ENCODE results near the gene DNAI1.

DNAI1 gene

DNA sequence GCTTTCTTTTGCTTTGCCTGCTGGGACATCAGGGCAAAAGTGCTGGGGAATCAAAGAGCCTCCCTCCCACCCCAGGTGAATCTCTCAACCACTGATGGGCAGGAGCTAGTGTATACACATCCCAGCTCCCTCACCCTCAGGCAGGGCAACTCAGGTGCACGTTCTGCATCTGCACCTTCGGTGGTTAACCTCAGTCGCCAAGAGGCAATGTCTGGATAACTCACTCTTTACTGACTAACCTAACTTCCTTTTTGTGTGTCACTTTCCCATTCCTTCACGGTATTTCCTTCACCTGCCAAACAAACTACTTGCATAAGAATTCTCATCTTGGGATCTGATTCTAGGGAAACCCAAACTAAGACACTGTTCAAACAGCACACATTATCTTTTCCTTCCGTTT lies 104.7 kb downstream of the DNAI1 start:
- no peak for DNase-seq

DNA sequence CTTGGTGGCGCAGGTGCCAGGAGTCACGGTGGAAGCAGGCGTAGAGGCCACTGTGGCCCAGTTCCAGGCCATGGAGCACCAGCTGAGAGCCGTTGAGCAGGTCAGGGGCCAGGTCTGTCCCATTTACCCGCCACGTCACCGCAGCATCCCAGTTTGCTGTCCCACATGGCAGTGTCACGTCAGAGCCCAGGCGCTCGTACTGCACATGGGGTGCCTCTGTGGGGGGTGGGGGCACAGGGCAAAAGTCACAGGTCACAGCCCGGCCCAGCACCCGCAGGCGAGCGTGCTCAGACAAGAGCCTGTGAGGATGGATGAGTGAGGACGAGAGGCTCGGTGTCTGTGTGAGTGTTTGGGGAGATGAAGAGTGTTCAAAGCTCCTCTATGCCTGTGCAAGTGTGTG lies 106.0 kb downstream of the DNAI1 start:
- DNase-seq: no peak

DNA sequence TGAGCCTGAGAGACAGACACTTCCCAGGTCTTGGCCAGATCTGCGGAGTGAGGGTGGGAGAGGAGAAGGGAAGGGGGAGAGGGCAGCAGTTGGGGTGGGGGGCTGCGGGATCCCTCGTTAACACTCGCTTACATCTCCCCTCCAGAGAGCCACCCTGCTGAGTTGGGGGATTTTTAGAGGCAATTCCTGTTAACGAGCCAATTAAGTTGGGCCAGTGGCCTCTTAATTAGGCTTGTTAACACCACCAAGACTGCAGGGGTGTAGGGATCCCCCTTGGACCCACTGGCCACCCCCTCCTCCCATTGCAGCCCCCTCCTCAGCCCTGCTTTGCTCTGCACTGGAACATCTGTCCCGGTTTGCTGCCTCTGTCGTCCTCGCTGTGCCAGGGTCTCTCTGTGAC lies 107.3 kb downstream of the DNAI1 start:
- no peak for DNase-seq

DNA sequence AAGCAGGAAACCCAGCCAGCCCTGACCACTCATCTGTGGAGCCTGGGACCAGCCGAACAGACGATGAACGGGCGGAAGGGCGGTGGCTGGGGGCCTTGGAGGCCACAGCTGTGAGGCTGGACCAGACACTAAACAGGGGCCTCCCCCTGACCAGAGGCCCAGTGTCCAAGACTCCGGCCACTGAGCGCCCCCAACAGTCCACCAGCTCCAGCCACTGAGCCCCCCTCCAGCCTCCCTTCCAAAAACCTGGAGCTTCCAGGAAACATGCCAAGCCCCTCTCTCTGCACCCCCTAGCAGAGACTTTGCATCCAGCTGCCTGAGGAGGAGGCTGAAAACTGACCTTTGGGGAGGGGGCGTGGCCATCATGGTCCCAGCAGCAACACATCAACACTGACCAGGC lies 107.7 kb downstream of the DNAI1 start:
- DNase-seq: no peak

DNA sequence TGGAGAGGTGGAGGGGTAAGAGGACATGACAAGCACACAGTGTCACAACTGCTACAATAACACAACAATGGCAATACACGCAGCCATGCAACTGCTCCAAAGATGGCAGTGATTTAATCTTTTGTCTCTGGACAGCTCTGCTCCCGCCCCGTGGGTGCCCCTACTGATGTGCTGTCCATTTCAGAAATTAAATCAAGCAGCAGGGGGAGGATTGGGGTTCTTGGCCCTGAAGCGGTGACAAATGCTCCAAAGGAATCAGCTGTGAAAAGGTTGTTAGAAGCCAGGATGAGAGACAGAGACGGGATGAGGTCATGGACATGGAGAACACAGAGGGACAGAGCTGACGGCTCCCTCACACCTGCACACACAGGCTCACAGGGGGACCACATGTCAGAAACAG lies 108.4 kb downstream of the DNAI1 start:
- no peak for DNase-seq

DNA sequence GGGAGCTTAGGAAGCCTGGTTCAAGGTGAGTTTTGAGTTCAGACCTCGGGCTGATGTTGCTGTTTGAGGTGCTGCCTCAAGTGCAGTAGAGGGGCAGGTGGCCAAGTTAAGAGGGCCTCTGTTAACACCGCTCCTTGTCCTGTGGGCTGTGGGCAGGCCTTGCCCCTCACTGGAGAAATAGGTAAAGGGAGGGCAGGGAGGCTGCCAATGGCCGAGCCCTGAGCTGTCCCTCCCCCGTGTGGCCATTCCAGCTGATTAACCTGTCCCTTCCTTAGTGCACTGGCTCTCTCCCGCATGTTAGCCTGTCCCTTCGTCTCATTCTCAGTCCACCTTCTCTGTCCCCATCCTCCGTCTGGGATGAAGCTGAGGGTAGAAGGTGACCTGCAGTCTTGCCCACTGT lies 109.5 kb downstream of the DNAI1 start:
- no peak for DNase-seq

DNA sequence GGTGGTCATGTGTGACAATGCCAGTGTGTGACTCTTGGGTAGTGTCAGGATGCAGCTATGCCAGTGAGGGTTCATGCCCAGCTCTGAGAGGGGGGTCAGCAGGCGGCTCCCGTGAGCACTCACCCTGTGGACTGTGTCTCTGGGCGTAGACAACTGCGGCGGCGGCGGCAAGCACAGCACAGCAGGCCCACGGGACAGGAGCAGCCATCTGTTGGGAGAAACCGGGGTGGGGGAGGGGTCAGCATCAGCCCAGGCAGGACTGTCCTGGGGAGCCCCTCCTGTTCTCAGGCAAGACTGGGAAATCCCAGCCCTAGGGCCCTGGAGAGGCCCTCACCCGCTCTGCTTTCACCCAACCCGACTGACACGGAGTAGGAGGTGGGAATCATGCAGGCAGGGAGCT lies 110.2 kb downstream of the DNAI1 start:
- no peak for DNase-seq

DNA sequence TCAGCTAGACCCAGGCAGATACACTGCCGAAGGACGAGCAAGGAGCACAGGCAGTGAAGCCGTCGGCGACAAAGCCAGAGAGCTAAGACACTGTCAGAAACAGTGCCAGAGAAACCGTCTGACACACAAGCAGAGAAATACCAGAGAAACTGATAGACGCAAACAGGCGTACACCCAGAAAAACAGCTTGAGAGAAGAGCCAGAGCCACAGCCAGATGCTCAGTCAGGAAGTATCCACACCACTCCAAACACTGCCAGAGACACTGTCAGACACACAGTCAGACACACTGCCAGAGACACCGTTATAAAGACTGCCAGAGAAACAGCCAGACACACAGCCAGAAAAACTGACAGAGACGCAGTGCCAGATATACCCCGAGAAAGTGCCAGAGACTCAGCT lies 111.8 kb downstream of the DNAI1 start:
- DNase-seq: no peak

Data from activated T-cell treated with anti-CD3 and anti-CD28 coated beads, Interleukin-2, amount 50 U/mL, for 1 hour (primary cell).